HG02884 (cell line): ENCODE data around the gene NACA2.
"Not testable (repeated sequence)": the region's sequence is repeated elsewhere in the genome, so short reads cannot be mapped to it uniquely, and the experiment has no call there.

Source experiments
- ATAC-seq: cut with Tn5 transposase; IDR thresholded peaks from one replicate; pipeline ENCODE4 v1.9.1; 2021; ENCODE audit warnings: mild to moderate bottlenecking, moderate library complexity; ENCODE audit not compliant: unreplicated experiment

Gene NACA2

GRCh38 chr17:61600621-61601020 lies 9.6 kb upstream of the NACA2 start:
- no peak for ATAC-seq

DNA sequence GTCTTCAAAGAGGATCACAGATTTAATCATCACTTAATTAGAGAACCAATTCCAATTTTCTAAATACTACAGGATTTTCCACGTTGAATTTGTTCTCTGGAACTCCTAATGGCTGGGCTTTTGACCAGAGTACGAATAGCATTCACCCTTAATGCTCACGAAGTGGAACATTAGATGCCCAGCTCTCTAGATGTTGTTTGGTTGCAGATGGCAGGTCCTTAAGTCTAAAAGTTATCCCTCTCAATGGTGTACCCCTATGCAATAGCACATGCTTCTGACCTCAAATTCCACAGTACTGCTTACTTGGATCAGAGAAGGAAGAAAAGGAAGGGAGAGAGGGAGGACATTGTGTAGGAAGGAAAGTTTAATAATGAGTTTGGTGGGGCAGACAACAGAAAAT lies 8.6 kb upstream of the NACA2 start:
- ATAC-seq: no peak

- ATAC-seq: no peak
Measured at GRCh38 chr17:61598014-61598413, 7.0 kb upstream of the NACA2 start.

DNA sequence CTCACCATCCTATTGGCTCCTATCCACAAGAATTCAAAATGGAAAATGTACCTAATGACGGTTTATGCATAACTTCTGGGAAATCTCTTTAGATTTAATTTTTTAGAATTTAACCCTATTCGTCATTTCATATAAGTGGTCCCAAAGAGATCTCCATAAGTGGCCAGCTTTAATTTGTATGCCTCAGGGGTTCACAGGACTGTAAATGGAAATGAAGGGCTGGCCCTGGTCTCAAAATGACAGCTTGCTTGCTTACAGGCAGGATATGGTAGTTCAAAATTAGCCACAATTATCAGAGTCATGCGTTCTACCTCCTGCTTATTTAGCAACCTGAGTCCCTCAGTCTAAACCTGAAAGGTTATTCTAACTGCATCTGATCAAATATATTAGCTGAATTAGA lies 6.6 kb upstream of the NACA2 start:
- no peak for ATAC-seq

GRCh38 chr17:61595418-61596186 lies 4.6 kb upstream of the NACA2 start:
- no peak for ATAC-seq

DNA sequence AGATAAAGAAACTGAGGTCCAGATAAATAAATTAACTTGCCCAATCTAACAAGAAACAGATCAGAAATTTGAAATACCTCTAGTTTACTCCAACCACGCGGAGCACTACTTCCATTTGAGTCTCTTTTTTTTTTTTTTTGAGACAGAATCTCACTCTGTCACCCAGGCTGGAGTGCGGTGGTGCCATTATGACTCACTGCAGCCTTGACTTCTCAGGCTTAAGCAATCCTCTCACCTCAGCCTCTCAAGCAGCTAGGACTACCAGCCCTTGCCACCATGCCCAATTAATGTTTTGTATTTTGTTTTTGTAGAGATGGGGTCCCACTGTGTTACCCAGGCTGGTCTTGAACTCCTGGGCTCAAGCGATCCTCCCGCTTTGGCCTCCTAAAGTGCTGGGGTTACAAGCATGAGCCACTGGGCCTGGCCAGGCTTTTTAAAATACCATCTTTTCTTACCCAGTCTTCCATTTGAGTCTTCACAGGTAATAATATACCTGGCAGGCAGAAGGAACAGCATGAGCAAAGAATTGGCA lies 3.3 kb upstream of the NACA2 start:
- no peak for ATAC-seq

DNA sequence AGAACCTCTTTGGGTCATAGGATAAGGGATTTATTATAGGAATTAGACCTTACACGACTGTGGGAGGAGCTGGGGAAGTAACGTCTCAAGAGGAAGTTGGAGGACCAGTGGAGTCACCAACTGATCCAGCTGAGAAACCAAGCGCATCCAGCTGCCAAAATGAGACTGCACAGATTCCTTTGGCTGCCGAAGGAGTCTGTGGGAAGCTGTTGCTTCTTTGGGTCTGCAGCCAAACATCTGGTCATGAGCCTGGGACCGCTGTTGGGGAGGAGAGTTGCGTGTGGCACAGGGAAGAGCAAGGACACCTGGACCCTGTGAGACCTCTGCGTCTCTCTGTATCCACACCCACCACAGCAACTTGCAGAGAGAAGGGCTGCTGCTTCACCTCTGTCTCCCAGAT lies 2.4 kb upstream of the NACA2 start:
- no peak for ATAC-seq

DNA sequence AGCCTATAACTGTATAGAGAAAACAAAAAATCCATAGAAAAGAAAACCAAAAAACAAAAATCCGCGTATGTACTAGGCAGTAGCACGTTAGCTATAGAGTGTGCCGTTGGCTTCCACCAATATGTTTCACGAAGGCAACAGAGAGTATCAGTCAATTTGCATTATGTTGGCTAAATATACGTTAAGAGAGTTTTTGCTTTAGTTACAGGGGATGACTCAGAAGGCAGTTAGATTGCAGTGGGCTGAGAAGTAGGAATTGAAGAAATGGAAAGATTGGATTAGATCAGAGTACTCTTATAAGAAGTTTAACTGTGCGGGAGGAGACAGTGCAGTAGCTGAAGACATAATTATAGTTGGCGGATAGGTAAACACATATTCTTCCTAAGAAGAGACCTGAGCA lies 911 bp upstream of the NACA2 start:
- no peak for ATAC-seq

- no peak for ATAC-seq
Measured at GRCh38 chr17:61589990-61590389, 1.0 kb downstream of the NACA2 start.

DNA sequence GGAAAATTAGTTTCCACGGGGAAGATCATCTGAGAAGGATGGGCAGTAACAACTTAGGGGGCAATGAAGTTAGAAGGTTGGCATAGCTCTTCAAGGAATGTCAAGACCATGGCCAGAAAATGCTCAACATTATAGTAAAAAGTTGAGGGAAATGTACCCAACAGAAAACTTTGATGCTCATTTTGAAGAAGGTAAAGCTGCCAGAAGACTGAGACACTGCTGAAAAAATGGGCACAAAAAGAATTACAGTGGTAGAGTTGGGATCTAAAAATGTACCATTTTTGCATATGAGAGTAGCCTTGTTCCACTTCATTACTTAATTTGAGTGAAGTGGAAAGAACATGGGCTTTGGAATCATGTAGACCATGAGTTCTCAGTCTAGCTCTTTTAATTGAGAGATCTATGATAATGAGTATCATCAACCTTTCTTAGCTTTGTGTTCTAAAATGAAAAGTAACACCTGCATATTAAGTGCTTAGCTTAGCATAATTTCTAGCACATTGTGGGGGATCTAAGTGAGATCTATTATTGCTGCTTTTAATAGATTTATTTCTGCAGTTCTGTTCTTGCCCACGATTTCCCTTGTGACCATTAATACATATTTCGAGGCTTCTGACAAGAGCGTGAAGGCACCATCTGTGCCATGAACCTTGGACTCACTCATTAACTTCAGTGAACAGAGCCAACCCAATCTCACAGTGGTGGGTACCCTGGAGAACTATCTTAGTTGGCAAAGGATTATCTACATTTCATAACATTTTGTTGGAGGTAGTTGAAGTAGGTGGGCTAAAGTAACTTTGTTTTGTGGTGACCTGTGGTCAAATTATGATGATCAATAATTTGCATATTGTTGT lies 3.0 kb downstream of the NACA2 start:
- ATAC-seq: no peak

- no peak for ATAC-seq
Measured at GRCh38 chr17:61587242-61587641, 3.8 kb downstream of the NACA2 start.

DNA sequence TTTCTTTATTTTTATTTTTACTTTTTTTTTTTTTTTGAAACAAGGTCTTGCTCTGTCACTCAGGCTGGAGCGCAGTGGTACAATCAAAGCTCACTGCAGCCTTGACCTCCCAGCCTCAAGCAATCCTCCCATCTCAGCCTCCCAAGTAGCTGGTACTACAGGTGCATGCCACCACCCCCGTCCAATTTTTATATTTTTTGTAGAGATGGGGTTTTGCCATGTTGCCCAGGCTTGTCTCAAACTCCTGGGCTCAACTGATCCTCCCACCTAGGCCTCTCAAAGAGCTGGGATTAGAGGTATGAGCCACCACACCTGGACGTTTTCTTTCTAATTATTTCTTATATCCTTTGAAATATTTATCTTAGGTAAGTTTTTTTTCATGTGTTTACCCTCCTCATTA lies 4.4 kb downstream of the NACA2 start:
- ATAC-seq: not testable (repeated sequence)

DNA sequence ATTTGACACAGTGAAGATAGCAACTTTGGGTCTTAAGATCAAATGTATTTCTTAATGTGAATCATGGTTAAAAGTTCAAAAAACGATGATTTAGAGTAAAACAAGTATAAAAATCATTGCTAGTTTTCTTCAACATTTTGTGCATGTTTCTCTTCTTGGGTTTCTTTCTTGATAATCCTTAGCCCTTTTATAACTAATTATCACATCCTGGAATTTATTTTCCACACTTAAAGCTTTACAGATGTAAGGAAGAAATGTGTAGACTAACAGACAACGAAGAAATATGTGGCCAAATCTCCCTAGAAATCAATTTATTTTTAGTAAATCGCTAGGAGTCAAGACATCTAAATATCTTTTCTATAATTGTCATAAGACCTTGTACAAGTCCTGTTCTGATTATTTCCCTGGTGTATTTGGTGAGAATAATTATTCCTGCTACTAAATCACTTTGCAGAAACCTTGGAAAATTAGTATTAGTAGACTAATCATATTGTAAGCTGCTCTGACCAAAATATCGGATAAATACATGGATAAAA lies 4.9 kb downstream of the NACA2 start:
- ATAC-seq: no peak

- ATAC-seq: no peak
Measured at GRCh38 chr17:61584866-61585265, 6.2 kb downstream of the NACA2 start.

GRCh38 chr17:61584266-61584665 lies 6.8 kb downstream of the NACA2 start:
- no peak for ATAC-seq

DNA sequence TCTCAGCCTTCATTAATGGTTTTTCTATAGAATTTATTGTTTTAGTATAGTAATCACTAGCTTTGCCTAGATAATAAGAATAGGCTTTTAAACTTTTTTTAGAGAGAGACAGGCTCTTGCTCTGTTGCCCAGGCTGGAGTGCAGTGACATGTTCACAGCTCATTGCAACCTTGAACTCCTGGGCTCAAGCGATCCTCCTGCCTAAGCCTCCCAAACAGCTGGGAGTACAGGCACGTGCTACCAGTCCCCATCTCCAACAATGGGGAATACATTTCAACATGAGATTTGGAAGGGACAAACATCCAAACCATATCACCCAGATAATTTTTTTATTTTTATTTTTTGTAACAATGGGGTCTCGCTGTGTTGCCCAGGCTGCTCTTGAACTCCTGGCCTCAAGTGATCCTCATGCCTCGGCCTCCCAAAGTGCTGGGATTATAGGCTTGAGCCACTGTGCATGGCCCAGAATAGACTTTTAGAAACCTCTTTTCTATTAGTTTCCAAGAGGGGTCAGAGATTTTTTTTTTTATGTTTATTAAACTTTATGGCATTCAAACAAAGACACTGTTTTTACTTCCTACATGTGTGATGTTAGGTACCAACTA lies 7.3 kb downstream of the NACA2 start:
- ATAC-seq: no peak

DNA sequence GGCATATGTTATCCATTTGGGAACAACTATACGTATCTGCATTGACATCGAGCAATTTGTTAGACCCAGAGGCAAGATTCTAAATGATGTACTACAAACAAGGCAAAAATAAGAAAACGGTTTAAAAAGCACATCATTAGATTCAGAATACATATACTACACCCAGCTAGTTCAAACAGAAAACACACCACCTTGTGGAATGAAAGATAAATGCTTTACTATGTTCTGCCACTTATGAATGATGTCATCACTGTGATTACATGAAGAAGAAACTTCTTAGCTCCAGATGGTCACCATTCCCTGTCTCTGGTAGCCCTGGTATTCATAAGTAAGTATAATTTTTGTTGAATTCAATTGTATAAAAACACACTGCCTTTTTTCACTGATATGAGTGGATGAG lies 7.8 kb downstream of the NACA2 start:
- ATAC-seq: no peak

DNA sequence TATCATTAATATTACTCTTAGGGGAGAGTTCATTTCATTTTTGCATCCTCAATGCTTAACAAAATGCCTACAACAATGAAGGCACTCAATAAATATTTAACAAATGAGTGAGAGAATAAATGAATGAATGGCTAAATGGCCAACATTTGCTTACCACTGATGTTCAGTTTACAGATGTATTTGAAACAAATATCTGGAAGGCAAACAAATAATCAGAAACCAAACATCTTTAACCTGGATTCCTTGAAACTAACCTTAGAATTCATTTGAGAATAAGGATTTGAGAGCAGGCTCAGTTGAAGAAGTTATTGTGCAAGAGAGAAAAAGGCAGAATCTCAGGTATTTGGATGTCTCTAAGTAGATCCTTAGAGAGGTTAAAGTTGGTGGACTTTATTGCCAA lies 8.4 kb downstream of the NACA2 start:
- no peak for ATAC-seq

DNA sequence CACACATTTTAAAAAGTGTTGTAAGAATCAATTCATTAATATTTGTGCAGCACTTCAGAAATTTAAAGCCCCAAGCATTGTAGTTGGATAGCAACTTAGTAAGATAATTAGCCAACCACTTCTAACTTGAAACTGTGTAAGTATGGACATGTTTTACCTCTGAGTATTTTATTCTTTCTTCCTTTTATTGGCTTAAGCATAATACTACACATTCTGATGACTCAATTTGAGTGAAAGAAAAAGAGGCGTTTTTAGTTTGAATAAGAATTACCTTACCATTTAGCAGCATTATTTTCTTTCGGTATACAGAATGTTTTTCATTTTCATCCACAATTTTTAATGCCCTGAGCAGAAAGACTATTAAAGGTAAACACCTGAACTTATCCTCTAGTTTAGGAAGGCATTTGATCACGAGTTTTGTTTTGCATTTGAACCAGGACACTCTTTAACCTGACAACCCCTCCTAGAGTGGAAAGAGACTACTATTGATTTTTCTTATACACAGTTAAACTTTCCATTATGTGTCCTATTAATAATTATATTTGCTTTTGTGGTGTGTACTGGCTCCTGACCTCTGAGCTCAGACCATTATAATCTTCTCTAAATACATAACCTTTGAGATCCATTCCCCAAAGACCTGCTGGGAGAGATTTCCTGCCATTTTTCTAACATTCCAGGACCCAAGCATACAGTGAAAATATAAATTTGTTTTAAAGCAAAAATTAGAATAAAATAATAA lies 9.2 kb downstream of the NACA2 start:
- ATAC-seq: no peak

DNA sequence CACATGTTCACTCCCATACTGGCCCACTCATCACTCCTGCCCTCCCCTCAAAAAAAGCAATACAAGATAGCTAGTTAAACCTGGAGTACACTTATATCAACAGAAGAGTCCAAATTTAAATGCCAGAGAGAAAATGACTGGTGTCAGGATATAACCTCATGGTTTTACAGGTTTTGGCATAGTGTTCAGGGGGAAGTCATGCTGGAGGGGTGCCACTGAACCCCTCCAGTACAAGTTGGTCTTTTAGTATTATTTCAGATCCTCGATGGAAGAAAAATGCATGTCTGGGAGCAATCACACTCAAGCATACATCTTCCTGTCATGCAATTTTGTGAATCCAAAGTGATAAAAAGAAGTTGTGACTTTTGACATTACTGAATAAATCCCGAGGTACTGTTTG lies 10.5 kb downstream of the NACA2 start:
- no peak for ATAC-seq

- no peak for ATAC-seq
Measured at GRCh38 chr17:61579961-61580360, 11.1 kb downstream of the NACA2 start.
